PFSK-1 (cell line): ENCODE measurements around the gene ACIN1.

ENCODE experiments used
- FOXP2 ChIP-seq: optimal IDR thresholded peaks from 2 replicates; pipeline ENCODE3; 2011; ENCODE audit warnings: borderline replicate concordance, control low read depth, inconsistent platforms; ENCODE audit not compliant: insufficient read depth; ENCODE audit errors: extremely low read length, extremely low read depth
- POLR2AphosphoS5 ChIP-seq: IDR thresholded peaks from 2 replicates; pipeline ENCODE4 v1.6.1; 2012; ENCODE audit warnings: low read depth, mild to moderate bottlenecking, control low read depth, low read length, moderate library complexity
- REST ChIP-seq, 2 experiments: IDR thresholded peaks; 2 replicates each; pipeline versions ENCODE4 v1.6.1 to v1.8.0; 2011 to 2012; ENCODE audit warnings: low read depth in 2 of 2, low read length in 2 of 2, control low read depth in 1 of 2, inconsistent platforms in 1 of 2, mild to moderate bottlenecking in 1 of 2, moderate library complexity in 1 of 2; ENCODE audit not compliant: insufficient read depth in 1 of 2
- SIN3A ChIP-seq: IDR thresholded peaks from 2 replicates; pipeline ENCODE4 v1.6.1; 2012; ENCODE audit warnings: mild to moderate bottlenecking, low read length, moderate library complexity, borderline replicate concordance; ENCODE audit not compliant: insufficient read depth
- TAF1 ChIP-seq: IDR thresholded peaks from 2 replicates; pipeline ENCODE4 v1.6.1; 2012; ENCODE audit warnings: low read length, control low read depth, borderline replicate concordance; ENCODE audit not compliant: insufficient read depth

GRCh38 chr14:23045419-23046357 is 49.2 kb downstream of the ACIN1 start:
- TF ChIP-seq POLR2AphosphoS5 (no peak), SIN3A (no peak), TAF1 (no peak), FOXP2 (no peak), REST (IDR thresholded peaks at IDR 0.05; ENCODE audit: insufficient read depth in 1 of 2, low read depth in 2 of 2, low read length in 2 of 2) (no peak)
